ENCODE data around the gene CLTA.

DNA sequence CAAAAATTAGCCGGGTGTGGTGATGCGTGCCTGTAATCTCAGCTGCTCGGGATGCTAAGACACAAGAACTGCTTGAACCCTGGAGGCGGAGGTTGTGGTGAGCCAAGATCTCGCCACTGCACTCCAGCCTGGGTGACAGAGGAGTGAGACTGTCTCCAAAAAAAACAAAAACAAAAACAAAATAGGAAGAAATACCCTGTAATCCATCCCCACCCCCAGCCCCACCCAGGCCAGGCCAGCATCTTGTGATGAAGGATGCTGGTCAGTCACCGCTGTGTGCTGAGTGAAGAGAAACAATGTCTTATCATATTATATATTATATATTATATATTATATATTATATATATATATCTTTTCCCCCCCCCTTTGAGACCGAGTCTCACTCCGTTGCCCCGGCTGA is 37.0 kb upstream of the CLTA start:
- TF ChIP-seq, protein P1, sequence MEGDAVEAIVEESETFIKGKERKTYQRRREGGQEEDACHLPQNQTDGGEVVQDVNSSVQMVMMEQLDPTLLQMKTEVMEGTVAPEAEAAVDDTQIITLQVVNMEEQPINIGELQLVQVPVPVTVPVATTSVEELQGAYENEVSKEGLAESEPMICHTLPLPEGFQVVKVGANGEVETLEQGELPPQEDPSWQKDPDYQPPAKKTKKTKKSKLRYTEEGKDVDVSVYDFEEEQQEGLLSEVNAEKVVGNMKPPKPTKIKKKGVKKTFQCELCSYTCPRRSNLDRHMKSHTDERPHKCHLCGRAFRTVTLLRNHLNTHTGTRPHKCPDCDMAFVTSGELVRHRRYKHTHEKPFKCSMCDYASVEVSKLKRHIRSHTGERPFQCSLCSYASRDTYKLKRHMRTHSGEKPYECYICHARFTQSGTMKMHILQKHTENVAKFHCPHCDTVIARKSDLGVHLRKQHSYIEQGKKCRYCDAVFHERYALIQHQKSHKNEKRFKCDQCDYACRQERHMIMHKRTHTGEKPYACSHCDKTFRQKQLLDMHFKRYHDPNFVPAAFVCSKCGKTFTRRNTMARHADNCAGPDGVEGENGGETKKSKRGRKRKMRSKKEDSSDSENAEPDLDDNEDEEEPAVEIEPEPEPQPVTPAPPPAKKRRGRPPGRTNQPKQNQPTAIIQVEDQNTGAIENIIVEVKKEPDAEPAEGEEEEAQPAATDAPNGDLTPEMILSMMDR (IDR thresholded peaks at IDR 0.05; ENCODE audit: insufficient read depth, low read depth, low read length), result no peak
- TF ChIP-seq EZH2 (IDR thresholded peaks at IDR 0.05; ENCODE audit: insufficient read depth, low read length), result no peak
